ENCODE results near the gene PDE7B. TPM values are rescaled to one million over a fixed set of nuclear protein-coding genes. Genes with fewer than 3 reads are reported as not detected.

The PDE7B gene
- total and polyA plus RNA-seq, 2 of the 8 experiments (the other 6 are each of a cell fraction or from before 2014, with no cell fraction given) = not detected

- FAIRE-seq = no peak
- ChIA-PET POLR2A (ENCODE audit: partially characterized antibody) (no interaction called here), CTCF (ENCODE audit: partially characterized antibody) (interaction anchor here (0.6 kb wide), 1 partner anchor 895 kb away, joined by 4 read pairs; no protein-coding TSS in a partner anchor)
- no peak overlapping the region for H2AFZ ChIP-seq (ENCODE audit: low read length)
- H3K79me2 ChIP-seq (ENCODE audit: control insufficient read depth in 1 of 2, insufficient read depth in 2 of 2, low read length in 2 of 2) = no peaks in the 10 kb centered on the region
- DNase-seq (ENCODE audit: low read depth in 1 of 2, low spot score in 2 of 2) = no peak
- H4K8ac ChIP-seq (ENCODE audit: extremely low read depth, insufficient read depth, low read length) = no peak overlapping the region
- H2BK5ac ChIP-seq (ENCODE audit: low read depth, low read length) = no peak overlapping the region
- no peaks in the 10 kb centered on the region for H3K27me3 ChIP-seq (replicated peaks in 1 of 4; ENCODE audit: control insufficient read depth in 3 of 4, extremely low read depth in 1 of 4, insufficient read depth in 3 of 4, low read length in 3 of 4)
- no peak overlapping the region for H4K91ac ChIP-seq (replicated peaks; ENCODE audit: insufficient read length, low read length)
- no peaks in the 10 kb centered on the region for H3K23me2 ChIP-seq (ENCODE audit: low read depth, low read length)
- H3K18ac ChIP-seq (ENCODE audit: extremely low read depth, low read length) = no peak overlapping the region
- H2BK15ac ChIP-seq (ENCODE audit: low read length) = no peak overlapping the region
- no peaks in the 10 kb centered on the region for H3K9me3 ChIP-seq (ENCODE audit: insufficient read depth in 2 of 2, low read depth in 1 of 2, low read length in 1 of 2)
- H3K4me2 ChIP-seq (ENCODE audit: insufficient read depth in 1 of 2, low read depth in 2 of 2, low read length in 2 of 2) = no peak overlapping the region
- no peak overlapping the region for H3K23ac ChIP-seq (ENCODE audit: insufficient read length)
- no peaks in the 10 kb centered on the region for H4K20me1 ChIP-seq (replicated peaks in 1 of 2; ENCODE audit: control insufficient read depth in 1 of 2, insufficient read depth in 2 of 2, low read length in 2 of 2)
- no peak overlapping the region for H2BK20ac ChIP-seq (ENCODE audit: low read length)
- 89% methylated on average over 8 of the region's 8 CpGs; no CpG with 5 or more reads in 1 of the 2 experiments for WGBS, 2 experiments (ENCODE audit: extremely low coverage in 1 of 2, insufficient coverage in 1 of 2, insufficient read length in 1 of 2, insufficient replicate concordance in 2 of 2, low coverage in 1 of 2, low lambda C conversion rate in 2 of 2, missing lambda C conversion rate in 1 of 2)
- peak overlapping the region; percentile 45; the same call in 1 of the 2 replicates for H2BK12ac ChIP-seq (ENCODE audit: low read depth, low read length)
- no peak overlapping the region for H2AK5ac ChIP-seq (ENCODE audit: low read depth, low read length)
- H3K79me1 ChIP-seq (ENCODE audit: low read depth, low read length) = no peaks in the 10 kb centered on the region
- no peak overlapping the region for H3K4ac ChIP-seq (replicated peaks; ENCODE audit: insufficient read length, low read depth, low read length)
- no peak overlapping the region for H2BK120ac ChIP-seq (replicated peaks; ENCODE audit: low read depth, low read length)
- H3K36me3 ChIP-seq (ENCODE audit: control insufficient read depth in 2 of 4, insufficient read depth in 4 of 4, low read length in 3 of 4) = no peaks in the 10 kb centered on the region
- H3K56ac ChIP-seq (replicated peaks; ENCODE audit: insufficient read length, low read depth, low read length) = no peak overlapping the region
- no peak overlapping the region for H4K5ac ChIP-seq (ENCODE audit: insufficient read length, low read depth, low read length)
- no peak overlapping the region for H3K4me3 ChIP-seq (ENCODE audit: extremely low read depth in 1 of 4, insufficient read depth in 2 of 4, low read depth in 3 of 4, low read length in 4 of 4)
- peaks cover 0 to 12% (median 3%) of the 10 kb centered on the region in 4 experiments; a peak in 4 of 7 replicates for H3K4me1 ChIP-seq (replicated peaks in 1 of 4; ENCODE audit: control insufficient read depth in 3 of 4, insufficient read depth in 4 of 4, low read length in 3 of 4)
- no peak overlapping the region for H3K9ac ChIP-seq (replicated peaks in 1 of 4; ENCODE audit: extremely low read depth in 1 of 4, low read depth in 3 of 4, low read length in 3 of 4)
- no peak overlapping the region for H3K27ac ChIP-seq (ENCODE audit: low read depth, low read length)
- no peak overlapping the region for H3K14ac ChIP-seq (ENCODE audit: insufficient read length)
- TF ChIP-seq YY1 (IDR thresholded peaks at IDR 0.05; ENCODE audit: low read depth, low read length) (no peak), KDM1A (IDR thresholded peaks at IDR 0.05; ENCODE audit: borderline replicate concordance, low read length) (no peak), RAD21 (IDR thresholded peaks at IDR 0.05 in 1 of 2, conservative IDR thresholded peaks at IDR 0.05 in 1 of 2; ENCODE audit: low read depth in 2 of 2, low read length in 2 of 2) (no peak), USF2 (IDR thresholded peaks at IDR 0.05; ENCODE audit: low read length) (no peak), HDAC6 (IDR thresholded peaks at IDR 0.05; ENCODE audit: low read depth, low read length) (no peak), SIX5 (IDR thresholded peaks at IDR 0.05; ENCODE audit: low read depth, low read length) (no peak), KDM5A (IDR thresholded peaks at IDR 0.05; ENCODE audit: low read length) (no peak), POU5F1 (IDR thresholded peaks at IDR 0.05; ENCODE audit: low read depth, low read length) (no peak), E2F6 (IDR thresholded peaks at IDR 0.05) (no peak), TCF12 (IDR thresholded peaks at IDR 0.05; ENCODE audit: low read depth, low read length) (no peak), CREB1 (IDR thresholded peaks at IDR 0.05) (no peak)
Measured at GRCh38 chr6:135811644-135812526, 39.6 kb upstream of the PDE7B start.

Measured in H1 (cell line).